GM21447 (cell line): Measurements from ENCODE around the gene SCD.
"Not testable (repeated sequence)": the region's sequence is repeated elsewhere in the genome, so short reads cannot be mapped to it uniquely, and the experiment has no call there.

ENCODE experiments used
- ATAC-seq: cut with Tn5 transposase; IDR thresholded peaks from one replicate; pipeline ENCODE4 v1.9.1; 2021; ENCODE audit not compliant: unreplicated experiment

Gene SCD

DNA sequence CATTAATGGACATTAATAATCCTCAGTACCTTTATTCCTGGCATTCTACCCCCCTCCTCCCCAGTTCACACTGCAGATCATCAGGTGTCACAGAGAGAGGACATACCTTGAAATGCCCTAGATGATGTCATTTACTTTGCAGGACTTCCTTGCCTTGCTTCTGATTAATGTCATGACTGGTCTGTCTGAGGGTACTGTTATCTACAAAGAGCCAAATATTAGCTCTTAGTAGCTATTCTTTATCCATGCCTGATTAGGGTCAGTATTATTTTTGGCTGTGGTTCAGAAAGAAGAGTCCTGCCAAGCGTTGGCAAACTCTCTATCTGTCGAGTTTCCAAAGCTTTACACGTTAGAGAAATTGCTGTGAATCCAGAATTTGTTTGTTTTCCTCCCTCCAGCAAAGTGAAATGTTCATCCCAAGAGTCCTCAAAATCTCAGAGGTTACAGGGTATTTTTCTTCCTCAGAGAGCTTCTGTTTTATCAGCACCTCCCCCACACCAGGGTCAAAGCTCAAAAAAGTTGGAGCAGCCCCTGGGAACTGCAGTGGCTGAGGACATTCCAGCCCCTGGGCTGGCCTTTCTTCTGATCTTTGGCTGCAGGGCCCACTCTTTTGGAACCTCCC, 12.6 kb downstream of the SCD start:
- no peak for ATAC-seq

DNA sequence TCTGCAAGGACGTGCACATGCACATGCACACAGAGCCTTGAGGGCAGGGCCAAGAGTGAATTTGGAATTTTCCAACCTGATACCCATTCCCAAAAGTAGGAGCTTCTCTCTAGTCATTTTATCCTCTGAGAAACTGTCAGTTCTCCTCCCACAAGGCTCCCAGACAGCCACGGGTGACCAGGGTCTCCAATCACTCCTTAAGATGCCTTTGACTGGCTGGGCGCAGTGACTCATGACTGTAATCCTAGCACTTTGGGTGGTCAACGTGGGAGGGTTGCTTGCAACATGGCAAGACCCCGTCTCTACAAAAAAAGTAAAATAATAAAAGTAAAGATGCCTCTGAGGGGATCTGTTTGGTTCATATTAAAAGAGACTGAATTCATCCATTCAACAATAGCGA, 13.2 kb downstream of the SCD start:
- ATAC-seq = no peak

GRCh38 chr10:100362570-100363496, 15.8 kb downstream of the SCD start:
- ATAC-seq = no peak

DNA sequence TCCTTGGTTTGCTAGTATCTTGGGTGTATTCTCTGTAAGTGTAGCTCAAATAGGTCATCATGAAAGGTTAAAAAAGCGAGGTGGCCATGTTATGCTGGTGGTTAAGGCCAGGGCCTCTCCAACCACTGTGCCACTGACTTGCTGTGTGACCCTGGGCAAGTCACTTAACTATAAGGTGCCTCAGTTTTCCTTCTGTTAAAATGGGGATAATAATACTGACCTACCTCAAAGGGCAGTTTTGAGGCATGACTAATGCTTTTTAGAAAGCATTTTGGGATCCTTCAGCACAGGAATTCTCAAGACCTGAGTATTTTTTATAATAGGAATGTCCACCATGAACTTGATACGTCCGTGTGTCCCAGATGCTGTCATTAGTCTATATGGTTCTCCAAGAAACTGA, 17.1 kb downstream of the SCD start:
- ATAC-seq = no peak

DNA sequence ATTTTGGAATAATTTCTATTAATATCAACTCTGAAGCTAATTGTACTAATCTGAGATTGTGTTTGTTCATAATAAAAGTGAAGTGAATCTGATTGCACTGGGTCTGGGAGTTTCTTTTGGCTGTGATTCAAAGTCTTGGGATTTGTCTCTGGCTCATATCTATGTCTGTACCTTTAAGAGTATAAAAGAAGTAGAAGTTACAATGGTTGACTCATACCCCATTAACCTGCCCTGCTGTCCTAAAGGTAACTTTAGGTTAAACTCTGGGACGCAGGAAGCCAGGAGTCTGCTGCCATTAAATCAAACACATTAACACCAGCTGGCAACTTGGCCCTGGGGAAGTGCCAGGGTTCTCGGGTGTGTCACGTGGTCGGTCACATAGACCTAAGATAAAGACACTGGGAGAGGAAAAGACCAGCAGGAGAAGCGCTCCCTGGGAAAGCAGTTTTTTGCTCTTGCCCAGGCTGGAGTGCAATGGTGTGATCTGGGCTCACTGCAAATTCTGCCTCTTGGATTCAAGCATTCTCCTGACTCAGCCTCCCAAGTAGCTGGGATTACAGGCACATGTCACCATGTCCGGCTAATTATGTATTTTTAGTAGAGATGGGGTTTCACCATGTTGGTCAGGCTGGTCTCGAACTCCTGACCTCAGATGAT, 17.8 kb downstream of the SCD start:
- no peak for ATAC-seq

DNA sequence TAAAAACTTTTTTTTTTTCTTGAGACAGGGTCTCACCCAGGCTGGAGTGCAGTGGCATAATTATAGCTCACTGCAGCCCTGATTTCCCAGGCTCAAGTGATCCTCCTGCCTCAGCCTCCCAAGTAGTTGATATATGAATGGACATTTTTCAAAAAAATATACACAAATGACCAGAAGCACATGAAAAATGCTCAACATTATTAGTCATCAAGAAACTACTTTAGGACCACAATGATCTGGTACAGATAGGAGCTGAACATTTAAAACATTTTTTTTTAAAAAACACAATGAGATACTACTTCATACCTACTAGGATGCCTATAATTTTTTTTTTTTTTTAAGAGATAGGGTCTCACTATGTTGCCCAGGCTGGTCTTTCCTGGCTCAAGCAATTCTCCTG, 21.7 kb downstream of the SCD start:
- ATAC-seq = no peak

GRCh38 chr10:100370714-100371481, 23.9 kb downstream of the SCD start:
- ATAC-seq = no peak

DNA sequence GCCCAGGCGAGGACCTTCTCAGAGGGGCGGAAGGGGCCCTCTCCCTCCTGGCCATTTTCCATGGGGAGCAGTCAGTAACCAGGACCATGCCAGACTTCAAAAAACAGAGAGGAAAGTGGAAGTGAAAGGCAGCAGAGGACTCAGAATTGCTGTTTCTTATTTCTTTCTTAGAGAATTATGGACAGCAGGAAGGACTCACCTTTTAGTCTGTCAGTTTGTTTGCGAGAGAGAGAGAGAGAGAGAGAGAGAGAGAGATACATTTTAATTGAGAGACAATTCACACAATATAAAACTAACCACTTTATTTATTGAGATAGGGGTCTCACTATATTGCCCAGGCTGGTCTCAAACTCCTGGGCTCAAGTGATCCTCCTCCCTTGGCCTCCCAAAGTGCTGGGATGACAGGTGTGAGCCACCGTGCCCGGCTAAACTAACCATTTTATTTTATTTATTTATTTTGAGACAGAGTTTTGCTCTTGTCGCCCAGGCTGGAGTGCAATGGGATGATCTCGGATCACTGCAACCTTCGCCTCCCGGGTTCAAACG, 24.5 kb downstream of the SCD start:
- ATAC-seq = no peak

DNA sequence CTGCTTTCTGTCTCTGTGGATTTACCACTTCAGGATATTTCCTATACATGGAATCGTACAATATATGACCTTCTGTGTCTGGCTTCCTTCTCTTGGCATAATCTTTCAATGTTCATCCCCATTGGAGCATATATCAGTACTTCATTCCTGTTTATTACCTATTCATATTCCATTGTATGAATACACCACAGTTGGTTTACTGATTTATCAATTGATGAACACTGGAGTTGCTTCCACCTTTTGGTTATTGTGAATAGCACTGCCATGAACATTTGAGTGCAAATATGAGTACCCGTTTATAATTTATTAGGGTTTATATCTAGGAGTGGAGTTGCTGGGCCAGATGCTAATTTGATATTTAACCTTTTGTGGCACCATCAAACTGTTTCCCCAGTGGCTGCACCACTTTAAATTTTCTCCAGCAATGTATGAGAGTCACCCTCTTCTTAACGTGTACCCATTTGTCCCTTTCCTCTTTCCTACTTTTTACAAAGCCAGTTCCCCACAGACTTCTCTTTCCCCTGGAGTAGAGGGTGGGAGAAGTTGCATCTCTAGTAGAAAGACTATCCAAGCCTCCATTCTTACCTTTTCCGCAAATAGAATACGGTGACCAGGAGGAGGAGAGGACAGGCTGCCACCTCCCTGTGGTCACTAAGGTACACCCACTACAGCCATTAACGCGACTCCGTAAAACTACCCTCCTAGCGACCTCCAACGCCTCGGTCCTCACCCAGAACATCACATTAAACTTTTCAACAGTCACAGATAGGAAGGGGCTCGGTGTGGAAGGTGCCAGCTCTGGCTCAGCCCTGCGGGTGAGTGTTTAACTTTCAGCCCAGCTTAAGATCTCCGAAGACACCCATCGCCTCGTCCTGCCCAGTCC, 25.6 kb downstream of the SCD start:
- peak; percentile 7 for ATAC-seq

DNA sequence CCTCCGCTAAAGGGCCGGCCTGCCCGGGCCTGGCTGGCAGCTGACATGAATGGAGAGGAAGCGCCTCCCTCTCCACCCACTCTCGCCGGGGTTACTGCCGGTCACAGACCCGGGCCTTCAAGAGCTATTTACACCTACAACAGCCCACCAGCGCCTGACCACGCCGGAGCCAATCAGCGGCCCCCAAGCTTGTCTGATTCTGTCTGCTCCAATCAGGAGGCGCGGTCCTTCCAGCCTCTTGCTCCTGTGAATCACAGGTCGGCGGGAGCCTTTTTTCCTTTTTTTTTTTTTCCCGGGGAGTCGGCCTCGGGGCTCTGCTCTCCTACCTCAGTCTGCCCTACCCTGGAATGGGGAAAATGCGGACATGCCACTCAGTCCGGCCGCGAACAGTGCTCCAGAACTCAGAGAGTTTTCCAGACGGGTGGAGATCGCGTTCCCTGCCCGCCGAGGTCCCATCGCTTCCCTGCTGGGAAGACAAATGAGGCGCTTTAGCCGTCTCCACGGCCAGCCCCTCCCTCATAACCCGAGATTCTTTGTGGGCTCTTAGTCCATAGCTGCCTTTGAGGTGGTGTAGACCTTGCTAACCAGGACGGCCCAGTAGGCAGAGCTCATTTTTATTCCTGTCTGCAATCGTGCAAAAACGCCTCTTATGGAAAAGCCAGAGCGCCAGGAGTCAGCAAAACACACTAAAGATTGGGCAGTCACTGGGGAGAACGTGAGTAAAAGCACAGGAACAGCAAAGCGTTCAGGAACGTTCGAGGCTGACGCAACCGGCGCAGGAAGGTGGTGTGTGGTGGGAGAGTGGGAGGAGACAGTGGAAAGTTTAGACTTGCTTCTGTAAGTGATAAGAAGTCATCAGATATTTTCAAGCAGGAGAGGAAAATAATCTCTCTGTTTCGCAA, 26.5 kb downstream of the SCD start:
- ATAC-seq = peak; percentile 90

DNA sequence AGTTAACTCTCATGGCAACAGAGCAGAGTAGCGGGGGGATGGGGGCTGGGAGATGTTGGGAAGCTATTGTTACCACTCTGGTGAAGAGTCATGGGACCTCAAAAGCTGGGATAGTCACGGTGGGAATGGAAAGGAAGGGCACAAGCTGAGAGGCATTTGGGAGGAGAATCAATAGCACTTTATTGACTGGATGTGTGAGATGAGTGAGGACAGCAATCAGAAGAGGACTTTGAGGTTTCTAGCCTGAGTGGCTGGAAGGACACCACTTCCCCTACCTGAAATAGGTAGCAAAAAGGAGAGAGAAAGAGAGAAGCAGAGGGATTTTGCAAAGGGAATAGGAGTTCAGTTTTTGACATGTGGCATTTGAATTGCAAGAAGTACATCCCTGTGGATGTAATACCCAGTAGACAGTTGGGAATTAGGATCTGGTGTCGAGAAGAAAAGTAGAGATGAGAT, 27.2 kb downstream of the SCD start:
- no peak for ATAC-seq

GRCh38 chr10:100374677-100375353, 27.8 kb downstream of the SCD start:
- ATAC-seq = not testable (repeated sequence)

GRCh38 chr10:100376656-100377055, 29.6 kb downstream of the SCD start:
- not testable (repeated sequence) for ATAC-seq

DNA sequence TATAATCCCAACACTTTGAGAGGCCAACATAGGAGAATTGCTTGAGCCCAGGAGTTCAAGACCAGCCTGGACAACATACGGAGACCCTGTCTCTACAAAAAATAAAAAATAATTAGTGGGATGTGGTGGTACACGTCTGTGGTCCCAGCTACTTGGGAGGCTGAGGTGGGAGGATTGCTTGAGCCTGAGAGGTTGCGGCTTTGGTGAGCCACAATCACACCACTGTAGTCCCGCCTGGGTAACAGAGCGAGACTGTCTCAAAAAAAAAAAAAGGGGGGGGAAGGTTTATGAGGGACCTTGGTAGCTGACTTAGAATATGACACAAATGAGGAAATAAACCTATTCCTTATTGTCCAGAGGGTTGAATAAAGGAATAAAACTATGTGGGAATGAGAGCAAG, 30.8 kb downstream of the SCD start:
- ATAC-seq = no peak

DNA sequence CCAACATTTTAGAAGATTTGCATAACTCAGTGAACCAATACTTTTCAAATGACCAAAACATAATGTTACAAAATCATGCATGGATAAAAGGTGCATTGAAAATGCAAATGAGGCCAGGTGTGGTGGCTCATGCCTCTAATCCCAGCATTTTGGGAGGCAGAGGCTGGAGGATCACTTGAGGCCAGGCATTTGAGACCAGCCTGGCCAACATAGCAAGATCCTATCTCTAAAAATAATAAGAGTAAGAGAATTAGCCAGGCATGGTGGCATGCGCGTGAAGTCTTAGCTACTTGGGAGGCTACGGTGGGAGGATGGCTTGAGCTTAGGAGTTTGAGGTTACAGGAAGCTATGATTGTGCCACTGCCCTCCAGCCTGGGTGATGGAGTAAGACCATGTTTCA, 33.4 kb downstream of the SCD start:
- no peak for ATAC-seq

DNA sequence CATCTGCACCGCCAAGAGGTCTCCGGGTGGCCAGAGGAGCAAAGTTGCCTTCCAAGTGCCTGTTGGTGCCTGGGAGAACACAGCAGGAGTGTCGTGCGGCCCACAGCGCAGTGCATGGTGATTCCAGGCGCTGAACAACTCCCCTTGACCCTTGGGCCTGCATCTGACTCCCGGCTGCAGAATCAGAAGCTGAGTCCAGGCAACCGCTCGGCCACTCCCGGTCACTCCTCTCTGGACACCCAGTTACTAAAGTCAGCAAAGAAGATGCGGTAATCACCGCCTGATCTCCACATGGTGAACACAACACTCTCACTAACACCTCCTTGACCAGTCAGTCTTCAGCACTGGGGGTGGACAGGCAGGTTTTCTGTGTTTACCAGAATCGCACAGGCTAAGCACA, 35.5 kb downstream of the SCD start:
- no peak for ATAC-seq

GRCh38 chr10:100383251-100383650, 36.2 kb downstream of the SCD start:
- ATAC-seq = no peak
